GM19467 (cell line): Measurements from ENCODE around the gene RAB5IF.
"Not testable (repeated sequence)": the region's sequence is repeated elsewhere in the genome, so short reads cannot be mapped to it uniquely, and the experiment has no call there.

Source experiments
- ATAC-seq: cut with Tn5 transposase; IDR thresholded peaks from one replicate; pipeline ENCODE4 v1.9.1; 2021; ENCODE audit warnings: mild to moderate bottlenecking, moderate library complexity; ENCODE audit not compliant: unreplicated experiment

Gene RAB5IF

DNA sequence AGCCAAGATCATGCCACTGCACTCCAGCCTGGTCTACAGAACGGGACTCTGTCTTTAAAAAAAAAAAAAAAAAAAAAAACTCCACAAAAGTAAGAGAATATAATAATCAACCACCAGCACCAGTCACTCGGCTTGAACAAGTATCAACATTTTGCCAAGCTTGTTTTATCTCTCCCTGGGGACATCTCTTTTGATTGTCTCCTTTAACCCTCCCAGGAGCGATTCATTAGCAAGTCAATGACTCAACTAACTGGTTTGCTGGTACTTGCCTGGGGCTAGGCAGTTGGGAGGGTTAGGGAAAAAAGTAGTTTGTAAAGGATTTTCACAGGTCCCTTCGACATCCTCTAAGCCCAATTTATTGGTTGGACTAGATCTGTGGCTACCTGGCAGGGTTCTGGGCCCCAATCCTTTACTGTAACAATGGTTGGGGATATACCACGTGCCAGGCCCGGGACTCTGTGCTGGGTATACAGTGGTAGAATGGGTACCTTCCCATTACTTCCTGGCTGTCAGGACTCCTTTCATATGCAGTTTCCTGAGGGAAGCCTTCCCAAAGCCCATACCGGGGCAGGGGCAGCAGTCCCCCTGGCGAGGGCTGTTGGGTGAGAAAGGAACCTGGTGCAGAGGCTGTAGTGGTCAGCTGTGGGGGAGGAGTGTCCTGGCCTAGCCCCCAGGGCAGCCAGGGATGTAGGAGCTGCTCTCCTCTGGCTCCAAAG, 20.0 kb upstream of the RAB5IF start:
- ATAC-seq, result no peak

DNA sequence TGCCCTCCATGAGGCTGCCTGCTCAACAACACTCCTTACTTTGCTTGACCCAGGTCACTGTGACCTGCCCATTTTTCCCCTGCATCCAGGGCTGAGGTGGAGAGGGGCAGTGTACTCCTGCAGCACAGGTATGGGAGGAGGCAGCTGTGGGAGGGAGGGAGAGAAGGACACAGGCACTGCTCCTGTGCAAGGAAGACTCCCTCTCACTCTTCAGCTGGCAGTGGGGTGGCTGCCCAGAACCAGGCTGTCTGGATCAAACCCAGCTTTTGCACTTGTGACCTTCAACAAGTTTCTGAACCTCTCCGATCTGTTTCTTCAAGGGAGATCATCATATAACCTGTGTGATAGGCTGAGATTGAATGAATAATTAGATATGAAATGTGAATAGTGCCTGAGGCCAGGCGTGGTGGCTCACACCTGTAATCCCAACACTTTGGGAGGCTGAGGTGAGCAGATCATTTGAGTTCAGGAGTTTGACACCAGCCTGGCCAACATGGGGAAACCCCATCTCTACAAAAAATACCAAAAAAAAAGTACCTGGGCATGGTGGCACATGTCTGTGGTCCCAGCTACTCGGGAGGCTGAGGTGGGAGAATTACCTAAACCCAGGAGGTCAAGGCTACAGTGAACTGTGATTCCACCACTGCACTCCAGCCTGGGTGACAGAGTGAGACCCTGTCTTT, 18.1 kb upstream of the RAB5IF start:
- ATAC-seq, result no peak

DNA sequence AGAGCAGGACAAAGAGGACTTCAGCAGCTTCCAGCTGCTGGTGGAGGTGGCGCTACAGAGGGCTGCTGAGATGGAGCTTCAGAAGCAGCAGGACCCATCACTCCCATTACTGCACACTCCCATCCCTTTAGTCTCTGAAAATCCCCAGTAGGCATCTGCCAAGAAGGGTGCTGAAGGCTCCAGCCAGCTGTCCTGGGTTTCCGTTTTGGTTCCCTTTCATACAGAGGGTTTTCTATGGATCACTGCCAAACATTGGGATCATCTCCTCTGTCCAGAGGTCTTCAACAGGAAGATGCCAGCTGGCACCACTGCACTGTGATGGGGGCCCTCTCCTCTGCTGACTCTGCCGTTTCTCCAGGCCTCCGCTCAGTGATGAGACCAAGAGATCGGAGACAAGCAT, 14.3 kb upstream of the RAB5IF start:
- ATAC-seq, result no peak

DNA sequence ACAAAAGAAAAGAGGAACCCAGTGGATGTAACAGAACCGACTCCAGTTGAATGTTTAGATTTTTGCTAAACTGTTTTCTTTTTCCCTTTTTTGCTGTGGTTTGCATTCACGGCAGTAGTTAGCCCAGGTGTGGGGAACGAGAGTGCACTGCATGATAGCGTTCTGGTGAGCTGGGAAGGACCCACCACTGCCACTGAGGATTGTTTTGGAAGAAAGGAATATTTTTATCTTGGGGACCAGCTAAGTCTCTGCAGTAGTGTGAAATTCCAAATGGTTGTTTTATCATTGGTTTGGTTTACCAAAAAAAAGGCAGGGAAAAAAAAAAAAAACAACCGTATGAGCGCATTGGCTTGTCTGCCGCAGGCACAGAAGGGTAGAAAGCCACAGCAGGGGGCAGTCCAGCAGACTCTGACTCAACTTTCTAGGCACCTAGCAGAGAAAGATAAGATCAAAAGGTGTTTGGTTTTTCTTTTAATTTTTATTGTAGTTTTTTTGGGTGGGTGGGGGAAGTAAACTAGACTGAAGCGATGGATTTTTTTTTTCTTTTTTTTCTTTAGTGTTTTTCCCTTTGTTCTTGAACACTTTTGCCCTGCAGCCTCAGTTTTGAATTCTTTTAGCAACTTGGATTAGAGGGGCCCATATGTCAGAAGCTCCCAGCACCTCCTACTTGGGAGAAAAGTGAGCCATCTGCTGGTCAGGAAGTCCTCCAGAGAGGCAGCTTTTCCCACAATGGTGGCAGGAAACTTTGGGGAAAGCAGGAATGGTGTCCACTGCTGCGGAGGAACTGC, 13.5 kb upstream of the RAB5IF start:
- no peak for ATAC-seq

DNA sequence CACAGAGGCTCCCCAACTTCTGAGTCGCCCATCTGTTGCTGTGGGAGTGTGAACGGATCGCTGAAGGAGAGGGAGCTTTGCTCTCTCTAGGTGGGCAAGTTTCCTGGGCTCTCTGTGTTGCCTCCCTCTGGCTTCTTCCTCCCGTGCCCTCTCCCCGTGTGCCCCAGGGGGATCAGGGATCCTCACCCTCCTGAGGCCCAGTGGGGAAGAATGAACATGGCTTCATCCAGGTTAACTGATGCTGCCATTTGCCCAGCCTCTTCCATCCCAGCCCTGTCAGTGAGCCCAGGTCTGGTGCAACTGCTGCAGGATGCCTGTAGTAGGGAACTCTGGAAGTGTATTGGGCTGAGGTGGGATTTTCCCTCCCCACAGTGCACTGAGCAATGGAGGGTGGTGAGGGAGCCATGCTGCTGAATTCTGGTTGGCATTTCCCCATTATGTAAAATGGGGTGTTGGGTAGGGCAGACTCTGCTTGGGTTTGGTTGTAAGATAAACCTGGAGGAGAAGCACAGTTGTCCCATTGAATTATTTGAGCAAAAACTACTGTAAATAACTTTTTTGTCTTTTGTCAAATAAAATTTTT, 12.1 kb upstream of the RAB5IF start:
- ATAC-seq, result no peak

DNA sequence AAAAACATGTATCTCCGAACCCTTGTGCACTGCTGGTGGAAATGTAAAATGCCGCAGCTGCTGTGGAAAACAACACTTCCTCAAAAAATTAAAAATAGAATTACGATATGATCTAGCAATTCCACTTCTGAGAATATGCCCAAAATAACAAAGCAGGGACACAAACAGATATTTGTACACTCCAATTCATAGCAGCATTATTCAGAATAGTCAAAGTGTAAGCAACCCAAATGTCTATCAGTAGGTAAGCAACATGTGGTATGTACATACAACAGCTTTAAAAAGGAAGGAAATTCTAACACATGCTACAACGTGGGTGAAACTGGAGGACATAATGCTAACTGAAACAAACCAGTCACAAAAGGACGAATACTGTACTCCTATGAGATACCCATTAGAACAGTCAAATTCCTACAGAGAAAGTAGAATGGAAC, 5.7 kb upstream of the RAB5IF start:
- no peak for ATAC-seq

DNA sequence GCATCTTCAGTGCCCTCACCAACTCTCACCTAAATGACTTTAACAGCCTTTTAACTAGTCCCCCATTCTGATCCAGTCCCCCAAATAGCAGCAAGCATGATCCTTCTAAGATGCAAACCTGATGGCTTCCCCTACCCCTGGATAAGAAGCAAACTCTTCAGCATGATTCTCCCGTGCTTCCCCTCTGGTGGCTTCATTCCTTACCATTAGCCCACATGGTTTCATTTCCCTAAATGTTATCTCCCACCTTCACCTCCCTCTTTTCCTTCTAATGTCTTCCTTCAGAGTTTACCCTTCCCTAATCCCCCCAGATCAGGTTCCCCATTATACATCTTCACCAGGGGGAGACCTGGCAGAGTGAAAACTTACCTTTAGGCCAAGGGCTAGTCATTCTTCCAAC, 4.0 kb upstream of the RAB5IF start:
- ATAC-seq, result no peak

DNA sequence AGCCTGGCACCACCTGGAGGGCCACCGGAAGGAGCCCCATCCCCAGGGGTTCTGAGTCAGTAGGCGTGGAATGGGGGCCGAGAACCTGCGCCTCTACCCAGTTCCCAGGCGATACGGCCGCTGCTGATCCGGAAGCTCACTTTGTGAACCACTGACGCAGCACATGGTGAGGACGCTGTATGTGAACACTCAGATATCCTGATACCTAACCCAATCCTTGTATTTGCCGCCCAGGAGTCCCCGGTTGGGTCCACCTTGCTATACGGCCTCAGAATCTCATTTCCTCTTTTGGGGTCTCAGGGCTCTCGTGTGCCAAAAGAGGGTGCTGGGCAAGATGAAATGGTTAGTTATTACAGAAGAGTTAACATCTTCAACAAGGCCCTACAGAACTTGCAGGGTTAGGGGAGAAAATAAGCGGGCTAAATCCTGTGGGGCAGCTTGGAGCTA, 604 bp upstream of the RAB5IF start:
- peak; percentile 31 for ATAC-seq

DNA sequence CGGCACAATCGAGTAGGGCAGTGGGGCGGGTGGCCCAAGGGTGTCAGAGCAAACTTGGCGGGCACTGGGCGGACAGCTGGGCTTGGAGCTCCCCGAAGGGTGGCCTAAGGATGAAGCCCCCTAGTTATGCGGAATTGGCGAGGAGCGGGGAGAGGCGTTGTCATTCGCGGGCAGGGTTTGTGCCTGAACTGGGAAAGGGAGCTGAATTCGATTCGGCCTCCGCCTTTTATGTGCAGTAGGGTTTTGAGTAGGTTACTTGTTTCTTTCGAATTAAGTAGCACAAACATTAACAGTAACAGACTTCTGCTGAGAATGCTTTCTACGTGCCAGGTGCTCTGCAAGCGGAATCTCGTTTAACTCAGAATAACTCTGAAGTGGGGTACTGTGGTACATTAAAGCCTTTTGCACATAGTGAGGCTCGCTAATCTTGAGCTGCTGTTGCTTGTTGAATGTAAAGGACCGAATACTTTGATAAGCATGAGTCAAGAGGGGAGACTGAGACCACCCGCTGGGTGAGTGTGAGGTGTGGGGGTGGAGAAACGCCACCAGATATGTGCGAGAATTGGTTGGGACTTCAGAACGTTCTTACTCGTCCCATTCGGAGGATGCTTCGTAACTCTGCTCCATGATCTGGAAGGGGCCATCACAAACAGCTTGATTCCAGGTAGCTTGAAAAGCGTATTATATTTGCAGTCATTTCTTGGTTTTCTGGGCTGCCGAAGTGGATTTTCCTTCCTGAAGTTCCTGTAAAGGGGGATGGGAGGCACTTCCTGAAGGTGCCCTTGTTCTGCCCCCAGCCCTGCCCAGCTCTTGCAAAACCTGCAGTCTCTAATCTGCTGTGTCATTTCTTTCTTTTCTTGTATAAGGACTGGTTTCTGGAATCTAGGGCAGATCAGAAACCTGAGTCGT, 833 bp downstream of the RAB5IF start:
- ATAC-seq, result no peak

DNA sequence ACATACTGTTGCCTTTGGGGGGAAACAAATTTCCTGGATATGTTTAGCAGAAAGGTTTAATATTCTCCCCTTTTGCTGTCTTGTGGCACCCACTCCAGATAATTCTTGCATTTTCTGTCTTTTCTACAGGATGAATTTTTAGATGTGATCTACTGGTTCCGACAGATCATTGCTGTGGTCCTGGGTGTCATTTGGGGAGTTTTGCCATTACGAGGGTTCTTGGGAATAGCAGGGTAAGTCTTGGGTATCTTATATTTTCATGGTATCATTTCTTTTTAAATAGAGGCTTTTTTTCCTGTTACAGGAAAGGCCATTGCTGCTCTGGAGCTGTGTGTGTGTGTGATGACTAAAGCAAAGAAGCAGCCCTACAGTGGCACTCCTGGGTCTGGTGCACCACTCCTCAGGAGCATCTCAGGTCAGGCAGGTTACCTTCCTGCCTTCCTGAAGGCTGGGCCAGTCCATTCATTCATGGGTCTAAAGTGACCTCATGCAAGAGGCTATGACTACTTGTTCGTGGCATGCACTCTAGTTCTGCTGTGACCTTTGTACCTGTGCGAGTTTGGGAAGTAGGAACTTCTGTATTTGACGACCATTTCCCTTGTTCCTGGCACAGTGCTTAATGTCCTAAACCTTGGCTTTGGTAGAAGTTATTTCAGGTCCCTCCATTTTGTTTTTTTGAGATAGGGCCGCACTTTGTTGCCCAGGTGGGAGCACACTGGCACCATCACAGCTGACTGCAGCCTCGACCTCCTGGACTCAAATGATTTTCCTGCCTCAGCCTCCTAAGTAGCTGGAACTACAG, 2.2 kb downstream of the RAB5IF start:
- ATAC-seq, result no peak

DNA sequence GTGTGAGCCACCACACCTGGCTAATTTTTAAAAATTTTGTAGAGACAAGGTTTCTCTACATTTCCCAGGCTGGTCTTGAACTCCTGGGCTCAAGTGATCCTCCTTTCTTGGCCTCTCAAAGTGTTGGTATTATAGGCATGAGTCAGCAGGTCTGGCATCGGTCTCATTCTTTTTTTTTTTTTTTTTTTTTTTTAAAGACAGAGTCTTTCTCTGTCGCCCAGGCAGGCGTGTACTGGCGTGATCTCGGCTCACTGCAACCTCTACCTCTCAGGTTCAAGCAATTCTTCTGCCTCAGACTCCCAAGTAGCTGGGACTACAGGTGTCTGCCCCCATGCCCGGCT, 2.8 kb downstream of the RAB5IF start:
- not testable (repeated sequence) for ATAC-seq

DNA sequence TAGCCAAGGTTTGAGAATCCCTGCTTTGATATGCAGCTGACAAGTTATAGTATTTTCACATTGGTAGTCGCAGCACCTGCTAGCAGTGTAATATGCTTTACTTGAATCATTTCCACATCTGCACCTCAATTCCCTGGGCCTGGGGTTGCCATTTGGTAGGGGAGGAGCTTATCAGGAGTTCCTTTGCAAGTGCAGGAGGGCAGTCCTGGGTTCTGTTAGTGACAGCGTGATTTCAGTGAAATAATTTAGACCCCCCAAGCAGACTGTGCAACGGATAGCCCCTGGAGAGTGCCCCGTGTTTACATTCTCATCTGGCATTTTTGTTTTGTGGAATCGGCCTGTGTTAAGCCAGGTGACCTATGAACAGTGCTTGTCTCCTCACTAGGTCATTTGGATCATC, 6.0 kb downstream of the RAB5IF start:
- no peak for ATAC-seq

DNA sequence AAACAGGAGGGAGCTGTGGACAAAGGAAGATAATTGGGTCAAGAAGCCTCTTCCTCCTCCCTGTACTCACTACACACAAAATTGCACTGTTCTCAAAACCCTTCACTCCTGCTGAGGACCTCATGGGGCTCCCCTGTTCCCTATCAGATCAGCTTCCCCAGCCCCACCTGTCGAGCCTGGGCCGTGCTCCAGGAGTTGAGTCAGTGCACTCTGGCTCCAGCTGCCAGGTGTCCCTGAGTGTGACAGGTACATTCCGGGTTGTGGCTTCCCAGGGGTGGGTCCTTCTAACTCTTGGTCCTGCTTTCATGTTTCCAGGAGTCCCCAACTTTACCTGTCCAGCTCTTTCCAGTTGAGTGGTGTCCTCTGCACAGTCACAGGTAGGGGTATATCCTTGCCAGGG, 8.4 kb downstream of the RAB5IF start:
- no peak for ATAC-seq

DNA sequence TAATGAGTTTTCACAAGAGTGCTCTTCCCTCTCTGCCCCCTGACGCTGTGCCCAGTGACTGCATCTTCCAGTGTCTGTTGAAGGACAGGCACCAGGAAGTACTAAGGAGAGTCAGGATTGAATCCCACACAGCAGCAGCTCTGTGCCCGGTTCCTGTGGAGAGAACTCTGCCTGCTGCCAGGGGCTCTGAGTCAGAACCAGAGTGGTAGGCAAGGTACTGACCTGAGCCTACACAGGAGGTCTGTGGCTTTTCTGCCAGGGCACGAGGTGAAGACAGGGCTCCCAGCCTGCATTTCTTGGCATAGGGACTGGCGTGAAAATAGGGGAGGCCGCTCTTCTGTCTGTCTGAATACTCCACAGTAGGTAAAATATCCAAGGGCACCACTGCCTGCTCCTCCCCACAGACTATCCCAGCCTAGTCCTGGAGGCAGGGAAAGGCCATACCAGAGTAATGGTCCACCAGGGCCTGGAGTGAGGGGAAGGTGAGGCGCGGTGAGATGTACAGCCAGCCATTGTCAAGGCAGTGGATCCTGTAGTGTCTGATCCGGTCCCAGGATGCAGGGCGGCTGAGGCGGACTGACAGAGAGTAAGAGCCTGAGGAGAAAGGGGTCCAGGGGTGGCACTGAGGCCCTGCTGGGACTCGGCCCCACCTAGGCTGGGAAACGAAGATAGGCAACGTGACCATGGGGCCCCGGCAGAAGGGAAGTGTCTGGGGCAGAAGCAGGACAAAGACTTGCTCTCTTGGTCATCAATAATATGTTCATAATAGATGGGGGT, 9.4 kb downstream of the RAB5IF start:
- no peak for ATAC-seq

DNA sequence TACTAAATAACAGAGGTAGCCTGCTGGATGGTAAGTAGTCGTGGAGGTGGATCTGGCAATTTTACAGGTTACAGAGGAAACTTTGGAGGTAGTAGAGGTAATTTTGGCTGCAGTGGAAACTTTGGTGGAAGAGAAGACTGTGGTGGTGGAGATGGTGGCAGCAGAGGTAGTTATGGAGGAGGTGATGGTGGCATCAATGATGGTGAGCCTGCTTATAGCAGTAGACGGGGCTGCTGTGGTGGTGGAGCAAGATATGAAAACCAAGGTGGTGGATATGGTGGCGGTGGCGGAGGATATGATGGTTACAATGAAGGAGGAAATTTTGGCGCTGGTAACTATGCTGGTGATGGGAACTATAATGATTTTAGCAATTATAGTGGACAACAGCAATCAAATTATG, 15.3 kb downstream of the RAB5IF start:
- ATAC-seq, result no peak

DNA sequence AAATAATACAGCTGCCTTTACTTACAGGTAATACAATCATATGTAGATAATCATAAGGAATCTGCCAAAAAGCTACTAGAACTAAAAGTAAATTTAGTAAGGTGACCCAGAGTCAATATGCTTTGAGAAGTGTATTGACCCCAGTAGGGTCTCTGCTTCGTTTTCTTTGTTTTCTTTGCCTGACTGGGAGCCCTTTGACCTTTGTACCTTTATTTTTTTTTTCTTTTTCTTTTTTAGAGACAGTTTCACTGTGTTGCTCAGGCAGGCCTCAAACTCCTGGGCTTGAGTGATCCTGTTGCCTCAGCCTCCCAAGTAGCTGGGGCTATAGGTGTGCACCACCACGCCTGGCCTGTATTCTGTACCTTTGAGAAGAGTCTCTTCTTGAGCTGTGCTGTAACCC, 17.9 kb downstream of the RAB5IF start:
- no peak for ATAC-seq

DNA sequence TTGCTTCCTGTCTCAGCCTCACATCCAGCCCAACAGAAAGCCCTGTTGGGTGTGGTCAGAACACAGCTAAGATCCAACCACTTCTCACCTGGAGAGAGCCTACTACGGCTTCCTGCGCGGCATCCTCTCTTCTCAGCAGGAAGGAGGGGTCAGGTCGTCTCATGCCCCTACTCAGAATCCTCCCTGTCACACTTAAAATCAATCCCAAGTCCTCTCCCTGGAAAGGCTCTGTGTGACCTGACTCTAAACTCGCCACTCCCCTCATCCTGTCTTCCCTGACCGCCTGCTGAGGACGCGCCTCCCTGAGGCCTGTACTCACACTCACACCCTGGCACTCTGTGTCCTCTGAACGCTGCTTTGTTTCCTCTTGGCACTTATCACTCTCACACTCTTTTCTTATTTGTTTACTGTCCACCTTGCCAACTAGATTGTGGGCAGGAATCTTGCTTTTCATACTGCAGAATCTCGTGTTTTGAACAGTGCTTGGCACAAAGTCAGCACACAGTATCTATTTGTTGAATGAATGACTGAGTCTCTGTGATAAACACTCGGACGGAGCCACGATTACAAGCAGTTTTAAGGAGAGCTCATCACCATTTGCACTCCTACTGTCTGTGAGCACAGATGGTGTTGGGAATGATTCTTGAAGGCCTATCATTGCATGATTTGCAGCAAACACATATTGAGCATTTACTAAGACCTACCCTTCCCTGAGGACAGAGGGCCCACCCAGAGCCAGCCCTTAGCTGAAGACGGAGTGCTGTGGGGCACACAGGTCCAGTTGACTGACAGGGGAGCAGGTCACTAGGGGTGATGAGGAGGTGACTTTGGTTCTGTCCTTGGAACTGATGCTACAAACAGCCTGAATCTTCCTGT, 18.7 kb downstream of the RAB5IF start:
- no peak for ATAC-seq

DNA sequence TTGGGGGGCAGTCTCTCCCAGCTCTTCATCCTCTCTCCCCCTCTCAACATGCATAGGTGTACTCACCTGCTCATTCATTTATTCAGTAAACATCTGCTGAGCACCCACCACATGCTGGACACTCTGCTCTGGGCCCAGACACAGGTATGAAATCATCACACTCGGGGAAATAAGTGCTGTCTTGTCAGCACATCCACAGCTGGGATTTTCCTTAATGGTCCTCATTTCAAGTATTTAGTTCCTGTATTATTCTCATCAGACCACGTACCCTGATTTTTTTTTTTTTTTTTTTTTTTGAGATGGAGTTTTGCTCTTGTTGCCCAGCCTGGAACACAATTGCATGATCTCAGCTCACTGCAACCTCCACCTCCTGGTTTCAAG, 19.4 kb downstream of the RAB5IF start:
- ATAC-seq, result no peak
